ENCODE measurements around the gene ATP13A3. TPM values are rescaled to one million over a fixed set of nuclear protein-coding genes. Genes with fewer than 3 reads are reported as not detected.
A peak's percentile ranks its signal among the peaks of the same experiment; 100 is the strongest.

The ATP13A3 gene
- total and polyA plus RNA-seq, 2 experiments from 2014 or later, result 20.0 to 202 TPM

DNA sequence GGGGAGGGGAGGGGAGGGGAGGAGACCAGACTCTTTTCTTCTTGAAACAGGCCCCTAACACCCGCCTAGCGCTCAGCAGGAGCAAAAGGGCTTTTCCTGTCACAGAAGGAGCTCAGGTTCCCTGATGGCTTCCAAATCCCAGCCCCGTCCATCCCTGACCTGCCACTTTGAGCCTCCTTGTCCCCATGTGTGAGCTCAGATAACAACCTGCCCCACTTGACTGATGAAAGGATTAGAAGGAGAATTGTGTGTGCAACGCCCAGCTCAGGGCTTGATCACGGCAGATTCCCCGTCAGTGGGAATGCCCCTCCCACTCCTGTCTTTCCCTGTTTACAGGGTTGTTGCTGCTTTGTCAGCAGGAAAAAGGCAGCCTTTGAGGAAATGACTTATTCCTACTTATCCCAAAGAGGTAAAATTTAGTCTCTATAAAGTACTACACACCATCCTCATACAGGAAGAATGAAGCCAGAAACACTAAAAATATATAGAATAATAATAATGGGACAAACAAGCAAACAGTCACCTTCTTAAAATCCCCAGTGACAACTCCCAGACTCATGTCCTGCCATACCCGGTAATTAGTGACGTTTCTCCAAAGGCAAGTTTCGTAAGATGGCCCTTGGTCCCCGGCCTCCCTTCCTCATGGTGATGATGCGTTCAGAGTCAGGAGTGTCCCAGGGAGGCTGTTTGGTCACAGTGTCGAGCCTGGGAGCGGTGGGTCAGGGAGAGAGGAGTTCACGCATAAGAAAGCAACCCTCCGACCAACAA lies 111.1 kb downstream of the ATP13A3 start (continued):
- TF ChIP-seq ZNF331 (CRISPR knock-in tag; IDR thresholded peaks at IDR 0.05; ENCODE audit: low read depth) (no peak), EZH2 (IDR thresholded peaks at IDR 0.05; ENCODE audit: low read depth, unreplicated experiment) (no peak), ZNF114 (CRISPR knock-in tag; IDR thresholded peaks at IDR 0.05) (no peak)

DNA sequence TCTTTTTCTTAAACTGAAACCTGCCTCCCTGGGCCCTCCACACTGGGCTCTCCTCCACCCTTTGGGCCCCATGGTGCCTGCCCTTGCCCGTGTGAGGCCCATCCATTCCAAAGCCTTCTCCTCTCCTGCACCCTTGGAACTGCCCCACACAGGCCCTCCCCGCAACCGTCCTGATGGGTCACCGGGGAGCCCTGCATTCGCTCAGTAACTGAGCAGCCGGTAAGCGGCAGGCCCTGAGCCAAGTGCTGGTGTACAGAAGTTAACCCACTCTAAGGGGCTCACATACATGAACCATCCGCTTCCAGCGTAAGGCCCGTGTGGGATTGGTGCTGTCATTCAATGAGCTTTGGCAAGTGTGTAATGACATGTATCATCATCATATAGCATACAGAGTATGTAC lies 111.9 kb downstream of the ATP13A3 start:
- Histone ChIP-seq H3K4me2 (no peak overlapping the region), H3K4me1 (ENCODE audit: insufficient read depth) (peaks cover 20% of the 10 kb centered on the region), H3F3A (replicated peaks; ENCODE audit: low read depth) (no peaks in the 10 kb centered on the region), H2AFZ (no peak overlapping the region), H3K9me2 (ENCODE audit: insufficient read depth) (no peaks in the 10 kb centered on the region), H3K4me3 (no peak overlapping the region), H4K20me1 (replicated peaks; ENCODE audit: insufficient read depth) (no peaks in the 10 kb centered on the region), H3K27ac (ENCODE audit: low read depth) (no peak overlapping the region), H3K27me3 (ENCODE audit: insufficient read depth) (no peaks in the 10 kb centered on the region), H3K36me3 (ENCODE audit: insufficient read depth) (no peaks in the 10 kb centered on the region), H3K79me2 (replicated peaks; ENCODE audit: insufficient read depth) (no peaks in the 10 kb centered on the region)
- Mint-ChIP-seq H3K36me3 (ENCODE audit: low read depth) (no peaks in the 10 kb centered on the region), H3K9me3 (no peaks in the 10 kb centered on the region), H3K4me3 (no peak overlapping the region), H3K27ac (no peak overlapping the region), H3K4me1 (peaks cover 35% of the 10 kb centered on the region), H3K27me3 (ENCODE audit: insufficient read depth, low read depth, poor library complexity) (peaks cover 19% of the 10 kb centered on the region)
- TF ChIP-seq, protein P1, sequence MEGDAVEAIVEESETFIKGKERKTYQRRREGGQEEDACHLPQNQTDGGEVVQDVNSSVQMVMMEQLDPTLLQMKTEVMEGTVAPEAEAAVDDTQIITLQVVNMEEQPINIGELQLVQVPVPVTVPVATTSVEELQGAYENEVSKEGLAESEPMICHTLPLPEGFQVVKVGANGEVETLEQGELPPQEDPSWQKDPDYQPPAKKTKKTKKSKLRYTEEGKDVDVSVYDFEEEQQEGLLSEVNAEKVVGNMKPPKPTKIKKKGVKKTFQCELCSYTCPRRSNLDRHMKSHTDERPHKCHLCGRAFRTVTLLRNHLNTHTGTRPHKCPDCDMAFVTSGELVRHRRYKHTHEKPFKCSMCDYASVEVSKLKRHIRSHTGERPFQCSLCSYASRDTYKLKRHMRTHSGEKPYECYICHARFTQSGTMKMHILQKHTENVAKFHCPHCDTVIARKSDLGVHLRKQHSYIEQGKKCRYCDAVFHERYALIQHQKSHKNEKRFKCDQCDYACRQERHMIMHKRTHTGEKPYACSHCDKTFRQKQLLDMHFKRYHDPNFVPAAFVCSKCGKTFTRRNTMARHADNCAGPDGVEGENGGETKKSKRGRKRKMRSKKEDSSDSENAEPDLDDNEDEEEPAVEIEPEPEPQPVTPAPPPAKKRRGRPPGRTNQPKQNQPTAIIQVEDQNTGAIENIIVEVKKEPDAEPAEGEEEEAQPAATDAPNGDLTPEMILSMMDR (conservative IDR thresholded peaks at IDR 0.05; ENCODE audit: low read depth in 2 of 2), result no peak
- TF ChIP-seq, protein P2, sequence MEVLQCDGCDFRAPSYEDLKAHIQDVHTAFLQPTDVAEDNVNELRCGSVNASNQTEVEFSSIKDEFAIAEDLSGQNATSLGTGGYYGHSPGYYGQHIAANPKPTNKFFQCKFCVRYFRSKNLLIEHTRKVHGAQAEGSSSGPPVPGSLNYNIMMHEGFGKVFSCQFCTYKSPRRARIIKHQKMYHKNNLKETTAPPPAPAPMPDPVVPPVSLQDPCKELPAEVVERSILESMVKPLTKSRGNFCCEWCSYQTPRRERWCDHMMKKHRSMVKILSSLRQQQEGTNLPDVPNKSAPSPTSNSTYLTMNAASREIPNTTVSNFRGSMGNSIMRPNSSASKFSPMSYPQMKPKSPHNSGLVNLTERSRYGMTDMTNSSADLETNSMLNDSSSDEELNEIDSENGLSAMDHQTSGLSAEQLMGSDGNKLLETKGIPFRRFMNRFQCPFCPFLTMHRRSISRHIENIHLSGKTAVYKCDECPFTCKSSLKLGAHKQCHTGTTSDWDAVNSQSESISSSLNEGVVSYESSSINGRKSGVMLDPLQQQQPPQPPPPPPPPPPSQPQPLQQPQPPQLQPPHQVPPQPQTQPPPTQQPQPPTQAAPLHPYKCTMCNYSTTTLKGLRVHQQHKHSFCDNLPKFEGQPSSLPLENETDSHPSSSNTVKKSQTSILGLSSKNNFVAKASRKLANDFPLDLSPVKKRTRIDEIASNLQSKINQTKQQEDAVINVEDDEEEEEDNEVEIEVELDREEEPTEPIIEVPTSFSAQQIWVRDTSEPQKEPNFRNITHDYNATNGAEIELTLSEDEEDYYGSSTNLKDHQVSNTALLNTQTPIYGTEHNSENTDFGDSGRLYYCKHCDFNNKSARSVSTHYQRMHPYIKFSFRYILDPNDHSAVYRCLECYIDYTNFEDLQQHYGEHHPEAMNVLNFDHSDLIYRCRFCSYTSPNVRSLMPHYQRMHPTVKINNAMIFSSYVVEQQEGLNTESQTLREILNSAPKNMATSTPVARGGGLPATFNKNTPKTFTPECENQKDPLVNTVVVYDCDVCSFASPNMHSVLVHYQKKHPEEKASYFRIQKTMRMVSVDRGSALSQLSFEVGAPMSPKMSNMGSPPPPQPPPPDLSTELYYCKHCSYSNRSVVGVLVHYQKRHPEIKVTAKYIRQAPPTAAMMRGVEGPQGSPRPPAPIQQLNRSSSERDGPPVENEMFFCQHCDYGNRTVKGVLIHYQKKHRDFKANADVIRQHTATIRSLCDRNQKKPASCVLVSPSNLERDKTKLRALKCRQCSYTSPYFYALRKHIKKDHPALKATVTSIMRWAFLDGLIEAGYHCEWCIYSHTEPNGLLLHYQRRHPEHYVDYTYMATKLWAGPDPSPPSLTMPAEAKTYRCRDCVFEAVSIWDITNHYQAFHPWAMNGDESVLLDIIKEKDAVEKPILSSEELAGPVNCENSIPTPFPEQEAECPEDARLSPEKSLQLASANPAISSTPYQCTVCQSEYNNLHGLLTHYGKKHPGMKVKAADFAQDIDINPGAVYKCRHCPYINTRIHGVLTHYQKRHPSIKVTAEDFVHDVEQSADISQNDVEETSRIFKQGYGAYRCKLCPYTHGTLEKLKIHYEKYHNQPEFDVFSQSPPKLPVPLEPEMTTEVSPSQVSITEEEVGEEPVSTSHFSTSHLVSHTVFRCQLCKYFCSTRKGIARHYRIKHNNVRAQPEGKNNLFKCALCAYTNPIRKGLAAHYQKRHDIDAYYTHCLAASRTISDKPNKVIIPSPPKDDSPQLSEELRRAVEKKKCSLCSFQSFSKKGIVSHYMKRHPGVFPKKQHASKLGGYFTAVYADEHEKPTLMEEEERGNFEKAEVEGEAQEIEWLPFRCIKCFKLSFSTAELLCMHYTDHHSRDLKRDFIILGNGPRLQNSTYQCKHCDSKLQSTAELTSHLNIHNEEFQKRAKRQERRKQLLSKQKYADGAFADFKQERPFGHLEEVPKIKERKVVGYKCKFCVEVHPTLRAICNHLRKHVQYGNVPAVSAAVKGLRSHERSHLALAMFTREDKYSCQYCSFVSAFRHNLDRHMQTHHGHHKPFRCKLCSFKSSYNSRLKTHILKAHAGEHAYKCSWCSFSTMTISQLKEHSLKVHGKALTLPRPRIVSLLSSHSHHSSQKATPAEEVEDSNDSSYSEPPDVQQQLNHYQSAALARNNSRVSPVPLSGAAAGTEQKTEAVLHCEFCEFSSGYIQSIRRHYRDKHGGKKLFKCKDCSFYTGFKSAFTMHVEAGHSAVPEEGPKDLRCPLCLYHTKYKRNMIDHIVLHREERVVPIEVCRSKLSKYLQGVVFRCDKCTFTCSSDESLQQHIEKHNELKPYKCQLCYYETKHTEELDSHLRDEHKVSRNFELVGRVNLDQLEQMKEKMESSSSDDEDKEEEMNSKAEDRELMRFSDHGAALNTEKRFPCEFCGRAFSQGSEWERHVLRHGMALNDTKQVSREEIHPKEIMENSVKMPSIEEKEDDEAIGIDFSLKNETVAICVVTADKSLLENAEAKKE (CRISPR knock-in tag; IDR thresholded peaks at IDR 0.05), result no peak
- TF ChIP-seq NANOG (IDR thresholded peaks at IDR 0.05; ENCODE audit: borderline replicate concordance), result no peak
- no peak for DNase-seq (ENCODE audit: low spot score)
- ATAC-seq, result peak; percentile 54
